ENCODE results near the gene ETV3L.

DNA sequence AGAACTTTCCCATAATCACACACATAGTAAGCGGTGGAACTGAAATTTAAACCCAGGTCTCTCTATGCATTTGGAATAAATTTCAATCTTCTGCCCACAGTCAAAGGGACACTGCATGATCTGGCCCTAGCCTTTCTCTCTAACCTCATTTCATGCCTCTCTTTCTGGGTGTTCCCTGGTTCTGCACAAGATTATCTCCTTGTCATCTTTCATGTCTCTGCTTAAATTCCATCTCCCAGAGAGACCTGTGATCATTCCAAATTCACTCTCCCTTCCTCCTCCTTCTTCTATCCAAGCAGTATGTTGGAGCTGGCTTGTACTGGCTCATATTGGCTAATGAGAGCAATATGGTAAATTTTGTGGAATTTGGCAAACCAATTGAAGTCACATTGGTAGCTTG lies 22.2 kb downstream of the ETV3L start:
- TF ChIP-seq, protein P1, sequence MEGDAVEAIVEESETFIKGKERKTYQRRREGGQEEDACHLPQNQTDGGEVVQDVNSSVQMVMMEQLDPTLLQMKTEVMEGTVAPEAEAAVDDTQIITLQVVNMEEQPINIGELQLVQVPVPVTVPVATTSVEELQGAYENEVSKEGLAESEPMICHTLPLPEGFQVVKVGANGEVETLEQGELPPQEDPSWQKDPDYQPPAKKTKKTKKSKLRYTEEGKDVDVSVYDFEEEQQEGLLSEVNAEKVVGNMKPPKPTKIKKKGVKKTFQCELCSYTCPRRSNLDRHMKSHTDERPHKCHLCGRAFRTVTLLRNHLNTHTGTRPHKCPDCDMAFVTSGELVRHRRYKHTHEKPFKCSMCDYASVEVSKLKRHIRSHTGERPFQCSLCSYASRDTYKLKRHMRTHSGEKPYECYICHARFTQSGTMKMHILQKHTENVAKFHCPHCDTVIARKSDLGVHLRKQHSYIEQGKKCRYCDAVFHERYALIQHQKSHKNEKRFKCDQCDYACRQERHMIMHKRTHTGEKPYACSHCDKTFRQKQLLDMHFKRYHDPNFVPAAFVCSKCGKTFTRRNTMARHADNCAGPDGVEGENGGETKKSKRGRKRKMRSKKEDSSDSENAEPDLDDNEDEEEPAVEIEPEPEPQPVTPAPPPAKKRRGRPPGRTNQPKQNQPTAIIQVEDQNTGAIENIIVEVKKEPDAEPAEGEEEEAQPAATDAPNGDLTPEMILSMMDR (IDR thresholded peaks at IDR 0.05; ENCODE audit: control extremely low read depth in 1 of 3, insufficient read depth in 1 of 3, low read depth in 1 of 3, low read length in 3 of 3): no peak
- TF ChIP-seq SIN3A (conservative IDR thresholded peaks at IDR 0.05 in 1 of 2, IDR thresholded peaks at IDR 0.05 in 1 of 2; ENCODE audit: low read depth in 1 of 2, low read length in 2 of 2) (no peak), CHD1 (IDR thresholded peaks at IDR 0.05; ENCODE audit: low read depth, low read length) (no peak), POLR2AphosphoS5 (IDR thresholded peaks at IDR 0.05; ENCODE audit: low read depth, low read length) (no peak), CEBPB (IDR thresholded peaks at IDR 0.05; ENCODE audit: low read depth, low read length) (no peak), CHD2 (IDR thresholded peaks at IDR 0.05; ENCODE audit: low read length) (no peak), CREB1 (IDR thresholded peaks at IDR 0.05) (no peak)
- TF ChIP-seq, protein P2, sequence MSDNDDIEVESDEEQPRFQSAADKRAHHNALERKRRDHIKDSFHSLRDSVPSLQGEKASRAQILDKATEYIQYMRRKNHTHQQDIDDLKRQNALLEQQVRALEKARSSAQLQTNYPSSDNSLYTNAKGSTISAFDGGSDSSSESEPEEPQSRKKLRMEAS (IDR thresholded peaks at IDR 0.05): no peak
